ENCODE results near the gene AHNAK.

Gene AHNAK

DNA sequence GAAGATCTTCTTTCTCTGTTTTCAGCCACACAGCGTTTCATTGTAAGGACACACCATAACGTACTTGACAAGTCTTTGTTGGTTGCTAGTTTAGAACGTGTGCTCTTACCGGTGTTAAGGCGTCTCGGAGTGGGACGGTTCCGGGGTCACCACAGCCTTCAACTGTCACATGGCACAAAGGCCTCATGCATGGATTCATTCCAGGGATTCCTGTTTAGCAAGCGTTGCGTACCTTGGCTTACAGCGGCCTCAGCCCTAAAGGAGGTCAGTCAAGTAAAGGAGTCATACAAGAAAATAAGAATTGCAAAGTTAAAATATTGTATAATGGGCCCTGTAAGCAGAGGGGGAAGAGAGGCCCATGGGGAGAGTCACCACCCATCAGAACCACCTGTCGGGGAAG is 130.0 kb downstream of the AHNAK start:
- TF ChIP-seq, protein P1, sequence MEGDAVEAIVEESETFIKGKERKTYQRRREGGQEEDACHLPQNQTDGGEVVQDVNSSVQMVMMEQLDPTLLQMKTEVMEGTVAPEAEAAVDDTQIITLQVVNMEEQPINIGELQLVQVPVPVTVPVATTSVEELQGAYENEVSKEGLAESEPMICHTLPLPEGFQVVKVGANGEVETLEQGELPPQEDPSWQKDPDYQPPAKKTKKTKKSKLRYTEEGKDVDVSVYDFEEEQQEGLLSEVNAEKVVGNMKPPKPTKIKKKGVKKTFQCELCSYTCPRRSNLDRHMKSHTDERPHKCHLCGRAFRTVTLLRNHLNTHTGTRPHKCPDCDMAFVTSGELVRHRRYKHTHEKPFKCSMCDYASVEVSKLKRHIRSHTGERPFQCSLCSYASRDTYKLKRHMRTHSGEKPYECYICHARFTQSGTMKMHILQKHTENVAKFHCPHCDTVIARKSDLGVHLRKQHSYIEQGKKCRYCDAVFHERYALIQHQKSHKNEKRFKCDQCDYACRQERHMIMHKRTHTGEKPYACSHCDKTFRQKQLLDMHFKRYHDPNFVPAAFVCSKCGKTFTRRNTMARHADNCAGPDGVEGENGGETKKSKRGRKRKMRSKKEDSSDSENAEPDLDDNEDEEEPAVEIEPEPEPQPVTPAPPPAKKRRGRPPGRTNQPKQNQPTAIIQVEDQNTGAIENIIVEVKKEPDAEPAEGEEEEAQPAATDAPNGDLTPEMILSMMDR (IDR thresholded peaks at IDR 0.05; ENCODE audit: low read length, missing control alignments) = no peak
- no peak overlapping the region for H3K4me3 ChIP-seq (replicated peaks; ENCODE audit: low read depth, low read length)
- no peak for DNase-seq (ENCODE audit: low read depth)

DNA sequence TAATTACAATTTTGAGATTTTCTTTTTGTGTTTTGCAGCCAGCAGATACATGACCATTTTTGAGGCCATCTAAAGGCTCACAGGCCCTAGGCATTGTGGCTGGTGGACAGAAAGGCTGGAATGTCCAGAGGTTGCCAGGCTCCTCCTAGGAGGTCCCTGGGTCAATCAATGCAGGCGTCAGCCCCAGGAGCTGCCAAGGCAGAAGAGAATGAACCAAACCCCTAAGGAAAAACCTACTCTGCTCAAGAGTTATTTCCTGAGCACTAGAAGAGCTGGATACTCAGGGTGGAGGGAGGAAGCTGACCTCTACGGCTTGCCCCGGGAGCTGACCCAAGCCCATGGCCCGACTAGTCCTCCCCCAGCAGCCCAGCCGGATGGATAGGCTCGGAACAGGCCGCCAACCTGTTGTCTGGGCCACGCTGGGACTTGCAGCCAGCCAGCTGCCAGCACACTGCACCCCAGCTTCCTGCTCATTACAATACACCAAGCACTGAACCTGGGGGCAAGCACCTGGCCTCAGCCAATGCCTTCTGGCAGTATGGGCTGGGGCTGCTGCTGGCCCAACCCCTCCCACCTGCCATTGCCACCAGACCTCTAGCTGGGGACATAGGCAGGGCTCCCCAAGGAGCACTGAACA is 133.4 kb downstream of the AHNAK start:
- TF ChIP-seq, protein P1 (IDR thresholded peaks at IDR 0.05; ENCODE audit: low read length, missing control alignments) = no peak
- no peak for DNase-seq (ENCODE audit: low read depth)
- H3K4me3 ChIP-seq (replicated peaks; ENCODE audit: low read depth, low read length) = no peak overlapping the region

DNA sequence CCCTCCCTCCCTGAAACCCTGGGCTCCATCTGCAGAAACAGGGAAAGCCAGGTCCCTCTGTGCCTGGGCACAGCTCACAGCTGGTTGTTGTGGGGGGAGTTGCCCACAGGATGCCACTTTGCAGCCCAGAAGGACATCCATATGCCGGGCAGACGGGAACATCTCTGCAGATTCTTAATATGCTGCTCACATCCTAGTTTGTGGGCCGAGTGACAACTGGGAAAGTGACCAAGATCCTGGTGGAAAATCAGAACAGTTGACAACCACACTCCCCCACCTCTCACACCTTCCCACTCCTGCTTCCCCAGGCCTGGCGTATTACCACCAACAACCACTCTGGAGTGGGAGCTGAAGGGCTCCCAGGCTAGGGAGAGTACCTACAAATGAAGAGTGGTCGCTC is 135.1 kb downstream of the AHNAK start:
- TF ChIP-seq, protein P1 (IDR thresholded peaks at IDR 0.05; ENCODE audit: low read length, missing control alignments) = no peak
- no peak for DNase-seq (ENCODE audit: low read depth)
- no peak overlapping the region for H3K4me3 ChIP-seq (replicated peaks; ENCODE audit: low read depth, low read length)

DNA sequence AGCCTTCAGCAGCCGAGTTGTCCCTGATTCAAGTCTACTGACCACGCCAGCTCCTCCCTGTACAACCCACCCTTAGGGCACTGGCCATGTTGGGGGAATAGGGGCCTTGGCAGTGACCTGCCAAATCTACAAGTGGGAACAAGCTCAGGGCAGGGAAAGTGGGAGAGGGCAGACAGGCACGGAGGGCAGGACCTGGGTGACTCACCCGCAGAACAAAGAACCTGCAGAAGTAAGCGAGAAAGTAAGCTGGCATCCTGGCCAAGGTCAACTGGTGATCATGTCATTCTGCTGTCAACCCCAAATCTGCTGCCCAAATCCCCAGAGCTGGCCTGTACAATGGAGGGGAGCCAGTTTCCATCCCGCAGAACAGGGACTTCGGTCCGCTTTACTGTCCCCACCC is 135.6 kb downstream of the AHNAK start:
- no peak for DNase-seq (ENCODE audit: low read depth)

DNA sequence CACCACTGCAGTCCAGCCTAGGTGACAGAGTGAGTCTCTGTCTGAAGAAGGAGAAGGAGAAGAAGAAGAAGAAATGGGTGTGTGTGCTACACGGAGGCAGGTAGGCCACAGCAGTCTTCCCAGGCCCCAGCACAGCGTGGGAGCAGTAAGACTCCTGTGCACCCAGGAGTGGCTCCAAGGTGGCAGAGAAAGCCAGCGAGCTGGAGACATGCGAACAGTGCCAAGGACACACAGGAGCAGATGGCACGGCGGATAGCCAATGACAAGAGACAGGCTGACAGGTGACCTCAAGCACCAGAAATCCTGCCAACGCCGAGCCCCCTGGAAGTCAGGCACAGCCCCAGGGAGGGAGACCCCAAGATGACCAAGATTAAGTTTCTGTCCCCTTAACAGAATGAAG is 136.8 kb downstream of the AHNAK start:
- TF ChIP-seq, protein P1 (IDR thresholded peaks at IDR 0.05; ENCODE audit: low read length, missing control alignments) = no peak
- no peak overlapping the region for H3K4me3 ChIP-seq (replicated peaks; ENCODE audit: low read depth, low read length)

More for the DNA sequence above, 135.6 kb downstream of the AHNAK start:
- H3K4me3 ChIP-seq (replicated peaks; ENCODE audit: low read depth, low read length) = no peak overlapping the region
- TF ChIP-seq, protein P1 (IDR thresholded peaks at IDR 0.05; ENCODE audit: low read length, missing control alignments) = no peak

DNA sequence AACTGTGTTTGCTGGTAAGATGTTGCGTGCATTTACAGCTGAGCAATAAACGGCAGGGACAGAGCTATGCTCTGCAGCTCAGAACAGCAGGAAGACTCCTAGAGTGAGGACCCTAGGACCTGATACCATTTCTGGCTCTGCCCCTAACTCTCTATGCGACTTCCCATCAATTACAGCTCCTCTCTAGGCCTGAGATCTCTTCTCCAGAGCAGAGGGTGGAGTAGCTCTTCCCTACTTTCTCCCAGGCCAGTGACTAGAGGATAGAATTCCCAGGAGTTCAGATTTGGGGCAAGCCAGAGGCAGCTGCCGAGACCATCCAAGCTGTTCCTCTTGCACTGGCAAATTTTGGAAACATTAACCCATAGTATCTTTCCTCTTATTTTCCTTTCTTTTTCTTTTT is 140.6 kb downstream of the AHNAK start:
- TF ChIP-seq, protein P1 (IDR thresholded peaks at IDR 0.05; ENCODE audit: low read length, missing control alignments) = no peak
- no peak for DNase-seq (ENCODE audit: low read depth)
- H3K4me3 ChIP-seq (replicated peaks; ENCODE audit: low read depth, low read length) = no peak overlapping the region

More for the DNA sequence above, 136.8 kb downstream of the AHNAK start:
- DNase-seq (ENCODE audit: low read depth) = no peak

DNA sequence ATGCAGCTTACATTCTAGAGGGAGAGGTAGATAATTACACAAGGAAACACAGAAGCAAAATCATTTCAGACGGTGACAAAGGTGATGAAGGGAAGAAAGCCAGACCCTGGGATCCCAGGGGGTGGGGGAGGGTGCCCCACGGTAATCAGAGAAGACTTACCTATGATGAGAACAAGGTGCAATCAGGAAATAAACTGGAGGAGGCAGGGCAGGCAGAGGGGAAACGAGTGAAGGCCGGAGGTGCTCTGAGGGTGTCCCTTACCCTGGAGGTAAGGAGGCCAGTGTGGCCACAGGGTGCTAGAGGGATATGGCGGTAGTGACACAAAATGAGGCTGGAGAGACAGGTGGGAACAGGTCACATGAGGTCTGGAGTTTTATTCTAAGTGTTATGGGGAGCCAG is 141.7 kb downstream of the AHNAK start:
- TF ChIP-seq, protein P1 (IDR thresholded peaks at IDR 0.05; ENCODE audit: low read length, missing control alignments) = no peak
- H3K4me3 ChIP-seq (replicated peaks; ENCODE audit: low read depth, low read length) = no peak overlapping the region
- no peak for DNase-seq (ENCODE audit: low read depth)
